T-helper 2 cell (primary cell): ENCODE results near the gene CBLIF.
A peak's percentile ranks its signal among the peaks of the same experiment; 100 is the strongest.
"Not testable (repeated sequence)": the region's sequence is repeated elsewhere in the genome, so short reads cannot be mapped to it uniquely, and the experiment has no call there.

Source experiments
- DNase-seq, 5 experiments: peaks; one replicate each; pipeline versions ENCODE4 v3.0.0 to v3.0.0-alpha.2; 2012 to 2022
- total RNA-seq, 2 donors: gene quantifications; one replicate each; lab custom pipeline; 2026; lab: John Stamatoyannopoulos, UW

The CBLIF gene
- total RNA-seq, result 0 reads per million in 2 donors

GRCh38 chr11:59845399-59845798 is at the start of gene CBLIF:
Gene CBLIF (minus strand): TSS chr11:59845499. CDS start chr11:59845453, 46 bp downstream.
- DNase-seq, result no peak

GRCh38 chr11:59894616-59895015 is 49.3 kb upstream of the CBLIF start:
- no peak for DNase-seq

DNA sequence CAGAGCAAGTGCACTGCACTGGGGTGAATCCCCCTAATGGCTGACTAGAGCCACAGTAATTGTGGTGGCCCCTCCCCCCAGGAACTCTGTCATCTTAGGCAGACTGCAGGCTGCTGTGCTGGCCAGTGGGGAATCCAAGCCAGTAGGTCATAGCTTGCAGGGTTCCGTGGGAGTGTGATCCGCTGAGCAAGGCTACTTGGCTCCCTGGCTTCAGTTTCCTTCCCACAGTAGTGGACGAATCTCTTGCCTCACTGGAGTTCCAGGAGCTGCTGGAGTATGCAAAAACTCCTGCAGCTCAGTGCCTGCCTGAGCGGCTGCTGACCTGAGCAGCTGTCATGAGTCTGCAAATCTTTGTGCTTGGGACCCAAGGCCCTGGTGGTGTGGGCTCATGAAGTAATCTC is 46.5 kb upstream of the CBLIF start:
- no peak for DNase-seq

- not testable (repeated sequence) for DNase-seq
These were observed 41.9 kb upstream of the CBLIF start for GRCh38 chr11:59887156-59887555.

DNA sequence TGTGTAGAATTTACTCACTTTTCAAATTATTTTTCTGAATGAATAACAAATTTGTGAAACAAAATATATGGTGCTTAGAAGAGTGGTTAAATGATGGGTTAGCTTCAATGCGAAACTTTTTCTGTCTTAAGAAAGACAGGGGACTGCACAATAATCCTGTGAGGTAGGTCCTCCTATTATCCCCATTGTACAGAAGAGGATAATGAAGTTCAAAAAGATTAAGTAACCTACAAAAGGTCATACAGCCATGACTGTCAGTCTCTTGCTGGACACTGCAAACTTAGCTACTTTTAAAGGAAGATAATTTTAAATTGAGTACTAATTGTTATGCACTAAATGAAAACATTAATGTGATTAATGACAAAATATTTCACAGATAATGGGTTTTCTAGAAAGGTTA is 38.3 kb upstream of the CBLIF start:
- no peak for DNase-seq

- no peak for DNase-seq
These were observed 34.3 kb upstream of the CBLIF start for GRCh38 chr11:59879567-59879966.

- no peak for DNase-seq
These were observed 33.3 kb upstream of the CBLIF start, which contains the start of gene OOSP3 for GRCh38 chr11:59878575-59878974. Gene OOSP3 (plus strand): TSS chr11:59878782. CDS start chr11:59878809, 27 bp downstream.

- no peak for DNase-seq
These were observed 32.5 kb upstream of the CBLIF start for GRCh38 chr11:59877784-59878183.

DNA sequence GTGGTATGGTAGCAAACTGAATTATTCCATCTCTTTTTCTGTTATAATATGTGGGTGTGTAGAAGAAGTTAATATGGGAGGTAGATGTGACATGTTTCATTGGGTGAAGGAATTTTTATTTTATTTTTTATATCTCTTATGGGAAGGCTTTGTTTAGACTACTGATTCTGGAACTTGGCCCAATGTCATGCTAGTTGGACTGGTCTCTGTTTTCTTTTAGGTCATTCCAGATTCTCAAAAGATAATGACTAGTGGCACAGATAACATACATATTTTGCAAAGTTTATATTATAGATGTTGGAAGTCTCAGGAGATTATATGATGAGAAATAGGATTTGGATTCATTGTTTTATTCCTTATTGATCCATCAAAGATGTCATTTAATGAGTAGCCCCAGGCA is 32.0 kb upstream of the CBLIF start:
- no peak for DNase-seq

DNA sequence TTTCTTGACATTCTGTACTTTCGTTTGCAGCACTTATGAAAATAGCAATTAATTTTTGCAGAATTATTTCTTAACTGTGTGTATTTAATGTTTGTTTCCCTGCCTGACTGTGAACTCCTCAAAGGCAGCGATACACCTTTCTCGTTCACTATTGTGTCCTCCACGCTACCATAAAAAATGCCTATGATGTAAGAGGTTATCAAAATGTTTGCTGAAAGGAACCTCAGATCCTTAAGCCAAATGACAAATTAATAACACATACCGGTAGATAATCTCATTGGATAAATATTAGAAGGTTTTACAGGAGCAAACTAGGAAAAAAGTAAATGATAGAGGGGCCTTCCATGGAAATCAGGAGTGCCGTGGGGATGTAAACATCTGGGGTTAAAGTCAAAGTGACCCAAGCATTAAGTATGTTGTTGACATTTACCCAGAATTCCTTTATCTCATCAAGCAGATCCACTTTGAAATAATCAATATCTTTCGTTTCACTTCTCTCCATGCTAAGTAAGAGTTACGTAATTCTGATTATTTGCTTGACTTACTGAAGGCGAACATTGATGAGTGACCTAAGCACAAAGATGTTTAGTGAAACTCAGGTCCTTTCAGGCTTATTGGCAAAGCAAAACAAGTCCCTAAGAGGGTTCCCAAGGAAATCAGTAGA is 30.7 kb upstream of the CBLIF start:
- DNase-seq, result no peak

DNA sequence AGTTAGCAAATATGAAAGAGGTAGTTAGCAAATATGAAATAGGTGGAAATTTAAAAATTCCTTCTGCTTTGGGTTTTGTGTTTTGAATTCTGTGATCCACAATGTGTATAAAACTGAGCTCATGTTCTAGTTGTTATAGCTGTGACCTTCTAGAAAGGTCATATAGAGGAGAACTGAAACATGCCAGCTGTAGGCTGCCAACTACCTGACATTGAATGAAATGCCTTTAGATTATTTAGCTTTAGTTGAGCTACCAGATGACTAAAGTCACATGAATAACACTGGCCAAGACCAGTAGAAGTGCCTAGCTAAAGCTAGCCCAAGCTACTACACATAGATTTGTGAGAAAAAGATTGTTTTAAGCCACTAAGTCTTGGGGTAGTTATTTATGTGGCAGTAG is 26.8 kb upstream of the CBLIF start:
- no peak for DNase-seq

- no peak for DNase-seq
These were observed 22.6 kb upstream of the CBLIF start for GRCh38 chr11:59867946-59868345.

GRCh38 chr11:59866836-59867235 is 21.5 kb upstream of the CBLIF start:
- DNase-seq, result no peak

- no peak for DNase-seq
These were observed 21.1 kb upstream of the CBLIF start, which contains the start of gene TCN1 for GRCh38 chr11:59866397-59866796. Gene TCN1 (minus strand): TSS chr11:59866487. CDS start chr11:59866470, 17 bp downstream.

- no peak for DNase-seq
These were observed 19.7 kb upstream of the CBLIF start for GRCh38 chr11:59865031-59865430.

GRCh38 chr11:59862252-59862651 is 17.0 kb upstream of the CBLIF start:
- DNase-seq, result no peak

DNA sequence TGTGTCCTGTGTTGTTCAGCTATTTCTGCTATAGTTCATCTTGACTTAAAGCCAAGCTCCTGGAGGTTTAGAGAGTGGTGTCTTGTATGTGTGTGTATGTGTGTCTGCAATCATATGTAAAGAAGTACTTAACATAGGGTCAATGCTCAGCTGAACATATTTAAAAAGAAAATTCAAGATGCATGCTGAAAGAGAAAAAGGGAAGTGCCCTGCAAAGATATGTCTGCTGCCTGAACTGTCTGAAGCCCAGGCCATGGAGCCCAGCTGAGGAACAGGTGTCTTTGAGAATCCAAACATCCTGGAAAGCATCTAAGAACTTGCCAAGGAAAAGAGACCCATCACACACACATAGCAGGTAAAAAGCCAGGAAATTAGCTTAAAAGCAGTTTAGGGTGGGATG is 14.4 kb upstream of the CBLIF start:
- DNase-seq, result no peak

GRCh38 chr11:59857439-59858434 is 12.4 kb upstream of the CBLIF start:
- DNase-seq, result peak in 1 of 5 experiments; percentile 80

GRCh38 chr11:59854871-59855270 is 9.6 kb upstream of the CBLIF start:
- no peak for DNase-seq

DNA sequence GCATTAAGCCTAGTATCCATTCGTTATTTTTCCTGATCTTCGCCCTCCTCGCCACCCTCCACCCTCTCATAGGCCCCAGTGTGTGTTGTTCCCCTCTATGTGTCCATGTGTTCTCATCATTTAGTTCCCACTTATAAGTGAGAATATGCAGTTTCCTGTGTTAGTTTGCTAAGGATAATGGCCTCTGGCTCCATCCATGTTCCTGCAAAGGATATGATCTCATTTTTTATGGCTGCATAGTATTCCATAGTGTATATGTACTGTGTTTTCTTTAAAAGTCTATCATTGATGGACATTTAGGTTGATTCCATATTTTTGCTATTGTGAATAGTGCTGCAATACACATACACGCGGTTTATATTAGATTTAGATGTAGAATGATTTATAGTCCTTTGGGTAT is 6.1 kb upstream of the CBLIF start:
- DNase-seq, result not testable (repeated sequence)

- not testable (repeated sequence) for DNase-seq
These were observed 4.3 kb upstream of the CBLIF start for GRCh38 chr11:59849551-59849950.

DNA sequence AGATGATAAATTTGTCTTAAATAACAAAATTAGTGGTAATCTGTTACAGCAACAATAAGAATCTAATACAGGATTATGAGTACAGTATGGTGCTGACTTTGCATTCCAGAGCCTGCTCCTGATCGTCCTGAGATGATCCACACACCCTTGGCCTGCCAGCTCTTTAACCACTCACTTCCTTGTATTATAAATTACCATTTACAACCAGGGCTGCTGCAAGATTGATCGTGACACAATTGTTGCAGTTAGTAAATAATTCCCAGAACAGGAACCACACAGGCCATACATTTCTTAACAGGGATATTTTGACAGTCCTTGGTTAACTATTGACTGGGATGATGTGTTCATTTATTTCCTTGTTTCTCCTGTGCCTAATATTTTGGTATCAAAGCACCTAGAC is 3.8 kb upstream of the CBLIF start:
- DNase-seq, result no peak

GRCh38 chr11:59848439-59848838 is 3.1 kb upstream of the CBLIF start:
- DNase-seq, result not testable (repeated sequence)

- no peak for DNase-seq
These were observed 2.3 kb upstream of the CBLIF start for GRCh38 chr11:59847626-59848025.
